ENCODE measurements around the gene CLCN7. TPM values are rescaled to one million over a fixed set of nuclear protein-coding genes. Genes with fewer than 3 reads are reported as not detected.

CLCN7 gene
- polyA plus RNA-seq, 1 of the 3 experiments (the other 2 are of a cell fraction): 44.3 TPM

- no peaks in the 10 kb centered on the region for H4K20me1 ChIP-seq (ENCODE audit: insufficient read depth)
- ChIA-PET CTCF (interaction anchor here (0.8 to 1.4 kb wide), 4 partner anchors 9 to 194 kb away, joined by 3 to 4 read pairs (median 3); partner anchors contain the start of gene MAPK8IP3), POLR2A (no interaction called here)
- H3K9ac ChIP-seq: no peak overlapping the region
- no peak overlapping the region for H2AFZ ChIP-seq (ENCODE audit: low read depth)
- H3K4me3 ChIP-seq (ENCODE audit: low read depth in 2 of 2, low read length in 1 of 2): no peak overlapping the region
- no peaks in the 10 kb centered on the region for H3K4me1 ChIP-seq (ENCODE audit: control insufficient read depth in 1 of 2, insufficient read depth in 2 of 2, low read depth in 1 of 2, low read length in 1 of 2)
- no peaks in the 10 kb centered on the region for H3K79me2 ChIP-seq (ENCODE audit: insufficient read depth)
- H3K36me3 ChIP-seq (replicated peaks in 1 of 2; ENCODE audit: control insufficient read depth in 1 of 2, insufficient read depth in 2 of 2, low read length in 1 of 2): peaks cover 4 to 11% of the 10 kb centered on the region in 2 experiments
- no peak overlapping the region for H3K27ac ChIP-seq (ENCODE audit: low read depth in 2 of 2, low read length in 1 of 2)
- no peak for DNase-seq
- H3K9me2 ChIP-seq: no peaks in the 10 kb centered on the region
- TF ChIP-seq USF1 (IDR thresholded peaks at IDR 0.05; ENCODE audit: borderline replicate concordance, low read depth): no peak
- no peak for TF ChIP-seq MAX (IDR thresholded peaks at IDR 0.05; ENCODE audit: low read depth)
- no peak for TF ChIP-seq GABPA (IDR thresholded peaks at IDR 0.05; ENCODE audit: low read depth)
- TF ChIP-seq FOXM1 (IDR thresholded peaks at IDR 0.05; ENCODE audit: low read depth): no peak
- TF ChIP-seq JUND (IDR thresholded peaks at IDR 0.05): no peak
- TF ChIP-seq FOXJ3 (CRISPR knock-in tag; IDR thresholded peaks at IDR 0.05): no peak
- TF ChIP-seq CTCF (IDR thresholded peaks at IDR 0.05): no peak
- TF ChIP-seq MEF2A (IDR thresholded peaks at IDR 0.05; ENCODE audit: borderline replicate concordance, low read depth): no peak
- TF ChIP-seq POLR2AphosphoS5 (IDR thresholded peaks at IDR 0.05; ENCODE audit: low read depth, low read length): no peak
- no peak for TF ChIP-seq RFX5 (IDR thresholded peaks at IDR 0.05; ENCODE audit: low read length)
- no peak for TF ChIP-seq TCF12 (IDR thresholded peaks at IDR 0.05)
- TF ChIP-seq YY1 (IDR thresholded peaks at IDR 0.05; ENCODE audit: low read depth): no peak
- no peak for TF ChIP-seq ZBTB33 (IDR thresholded peaks at IDR 0.05; ENCODE audit: borderline replicate concordance, low read depth)
- no peak for TF ChIP-seq SIN3A (IDR thresholded peaks at IDR 0.05; ENCODE audit: borderline replicate concordance, low read depth, low read length)
- TF ChIP-seq TEAD4 (IDR thresholded peaks at IDR 0.05; ENCODE audit: borderline replicate concordance, insufficient read depth): no peak
- TF ChIP-seq PBX3 (IDR thresholded peaks at IDR 0.05): no peak
- no peak for TF ChIP-seq USF2 (IDR thresholded peaks at IDR 0.05; ENCODE audit: borderline replicate concordance, low read depth, low read length)
- TF ChIP-seq RAD21 (IDR thresholded peaks at IDR 0.05; ENCODE audit: low read length): no peak
- no peak for TF ChIP-seq GATA2 (CRISPR knock-in tag; IDR thresholded peaks at IDR 0.05)
- H3K27me3 ChIP-seq (ENCODE audit: insufficient read depth): no peaks in the 10 kb centered on the region
- H3K9me3 ChIP-seq: no peaks in the 10 kb centered on the region
- no peaks in the 10 kb centered on the region for H3F3A ChIP-seq (replicated peaks; ENCODE audit: insufficient read depth)
- 92% methylated on average over 29 of the region's 30 CpGs for WGBS (ENCODE audit: low lambda C conversion rate)
- H3K4me2 ChIP-seq: no peak overlapping the region
These were observed 37.1 kb upstream of the CLCN7 start for GRCh38 chr16:1511662-1512569.

Data from SK-N-SH (cell line).